Medulla oblongata (tissue), 1 donor: ENCODE results near the gene LRRC28.

ENCODE experiments used
- DNase-seq: peaks from one replicate; pipeline ENCODE4 v3.0.0-alpha.2; 2015; ENCODE audit errors: extremely low spot score

LRRC28 gene

GRCh38 chr15:99416191-99417188 lies 165.2 kb downstream of the LRRC28 start:
- no peak for DNase-seq

- no peak for DNase-seq
Observed at GRCh38 chr15:99421172-99421656, 169.9 kb downstream of the LRRC28 start.

GRCh38 chr15:99421758-99422157 lies 170.5 kb downstream of the LRRC28 start:
- DNase-seq: no peak

GRCh38 chr15:99423186-99424130 lies 172.2 kb downstream of the LRRC28 start:
- DNase-seq: no peak

- DNase-seq: no peak
Observed at GRCh38 chr15:99424131-99424571, 172.9 kb downstream of the LRRC28 start.

- DNase-seq: peak; percentile 67
Observed at GRCh38 chr15:99424978-99425656, 173.8 kb downstream of the LRRC28 start.

- DNase-seq: no peak
Observed at GRCh38 chr15:99425657-99426301, 174.5 kb downstream of the LRRC28 start.

GRCh38 chr15:99426431-99427105 lies 175.3 kb downstream of the LRRC28 start:
- DNase-seq: no peak

GRCh38 chr15:99427210-99427609 lies 175.9 kb downstream of the LRRC28 start:
- no peak for DNase-seq

- DNase-seq: no peak
Observed at GRCh38 chr15:99427668-99428361, 176.5 kb downstream of the LRRC28 start.

- DNase-seq: no peak
Observed at GRCh38 chr15:99429681-99430081, 178.4 kb downstream of the LRRC28 start.

GRCh38 chr15:99430881-99431401 lies 179.7 kb downstream of the LRRC28 start:
- no peak for DNase-seq

GRCh38 chr15:99431661-99432091 lies 180.4 kb downstream of the LRRC28 start:
- no peak for DNase-seq

- DNase-seq: no peak
Observed at GRCh38 chr15:99432271-99433025, 181.2 kb downstream of the LRRC28 start.

- DNase-seq: no peak
Observed at GRCh38 chr15:99433026-99433756, 181.9 kb downstream of the LRRC28 start.

GRCh38 chr15:99433757-99434450 lies 182.6 kb downstream of the LRRC28 start:
- no peak for DNase-seq

- DNase-seq: no peak
Observed at GRCh38 chr15:99434506-99435112, 183.3 kb downstream of the LRRC28 start.
